Measurements from ENCODE around the gene CCM2L.

The CCM2L gene

DNA sequence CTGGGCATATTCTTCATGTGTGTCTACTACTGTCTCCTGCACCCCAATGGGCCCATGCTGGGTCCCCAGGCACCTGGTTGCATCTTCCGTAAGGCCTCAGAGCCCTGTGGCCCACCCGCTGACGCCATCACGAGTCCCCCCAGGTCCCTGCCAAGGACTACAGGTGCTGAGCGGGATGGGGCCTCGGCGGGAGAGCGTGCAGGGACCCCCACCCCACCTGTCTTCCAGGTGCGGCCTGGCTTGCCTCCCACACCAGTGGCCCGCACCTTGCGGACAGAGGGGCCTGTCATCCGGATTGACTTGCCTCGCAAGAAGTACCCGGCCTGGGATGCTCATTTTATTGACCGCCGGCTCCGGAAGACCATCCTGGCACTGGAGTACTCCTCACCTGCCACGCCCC is 13.2 kb upstream of the CCM2L start:
- DNase-seq = no peak

DNA sequence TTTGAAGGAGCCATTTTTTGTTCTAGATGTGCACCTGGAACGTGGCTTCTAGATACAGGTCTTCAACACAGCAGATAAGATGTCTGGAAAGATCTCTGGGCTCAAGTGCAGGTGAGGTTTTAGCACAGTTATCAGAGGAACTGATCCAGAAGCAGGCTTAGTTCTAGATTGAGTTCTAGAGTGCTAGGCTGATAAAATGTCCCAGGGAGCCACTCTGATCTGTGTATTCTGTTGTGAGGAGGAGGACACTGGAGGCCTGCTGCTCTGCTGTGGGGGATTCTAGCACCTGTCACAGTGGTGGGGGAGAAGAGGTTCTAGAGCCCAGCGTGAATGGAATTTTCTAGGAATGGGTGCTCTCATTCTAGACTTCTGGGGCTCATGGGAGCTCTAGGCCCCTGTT is 12.0 kb upstream of the CCM2L start:
- DNase-seq = no peak

DNA sequence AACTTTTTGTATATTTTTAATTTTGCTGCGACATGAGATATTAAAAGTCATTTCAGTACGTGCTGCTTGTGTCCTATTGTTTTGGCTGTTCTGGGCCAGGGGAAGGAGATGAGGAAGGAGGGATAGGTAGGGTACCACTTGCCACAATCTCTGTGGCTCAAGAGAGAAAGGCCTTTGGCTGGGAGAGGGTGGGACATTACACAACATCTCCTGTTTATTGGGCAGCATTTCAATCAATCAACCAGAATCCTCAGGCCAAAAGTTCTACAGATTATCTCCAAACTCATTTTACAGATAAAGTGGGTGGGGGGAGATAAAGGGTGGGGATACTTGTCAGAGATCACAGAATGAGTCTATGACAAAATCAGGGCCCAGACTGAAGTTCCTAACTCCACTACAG is 6.9 kb upstream of the CCM2L start:
- no peak for DNase-seq

DNA sequence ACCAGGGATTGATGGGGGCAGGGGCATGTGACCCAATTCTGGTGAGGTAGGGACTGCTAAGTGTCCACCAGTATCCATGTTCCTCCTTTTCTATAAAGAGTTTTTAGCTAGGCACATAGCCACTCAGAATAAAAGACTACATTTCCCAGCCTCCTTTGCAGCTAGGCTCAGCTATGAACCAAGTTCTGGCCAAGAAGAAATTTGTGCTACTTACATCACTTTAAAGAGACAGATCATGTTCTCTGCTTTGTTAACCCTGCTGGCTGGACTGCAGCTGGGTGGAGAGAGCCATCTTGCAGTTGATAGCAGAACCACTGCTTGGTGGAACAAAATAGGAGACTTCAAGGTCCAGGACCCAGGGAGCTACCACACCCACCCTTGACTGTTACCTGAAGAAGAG is 5.3 kb upstream of the CCM2L start:
- DNase-seq = no peak

DNA sequence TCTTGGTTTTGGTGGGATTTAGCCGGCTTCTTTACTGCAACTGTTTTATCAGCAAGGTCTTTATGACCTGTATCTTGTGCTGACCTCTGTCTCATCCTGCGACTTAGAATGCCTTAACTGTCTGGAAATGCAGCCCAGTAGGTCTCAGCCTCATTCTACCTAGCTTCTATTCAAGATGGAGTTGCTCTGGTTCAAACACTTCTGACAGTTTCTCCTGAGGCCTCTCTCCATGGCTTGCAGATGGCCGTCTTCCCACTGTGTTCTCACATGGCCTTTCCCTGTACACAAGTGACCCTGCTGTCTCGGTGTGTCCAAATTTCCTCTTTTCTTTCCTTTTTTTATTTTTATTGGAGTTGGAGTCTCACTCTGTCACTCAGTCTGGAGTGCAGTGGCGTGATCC is 4.2 kb upstream of the CCM2L start:
- DNase-seq = no peak

DNA sequence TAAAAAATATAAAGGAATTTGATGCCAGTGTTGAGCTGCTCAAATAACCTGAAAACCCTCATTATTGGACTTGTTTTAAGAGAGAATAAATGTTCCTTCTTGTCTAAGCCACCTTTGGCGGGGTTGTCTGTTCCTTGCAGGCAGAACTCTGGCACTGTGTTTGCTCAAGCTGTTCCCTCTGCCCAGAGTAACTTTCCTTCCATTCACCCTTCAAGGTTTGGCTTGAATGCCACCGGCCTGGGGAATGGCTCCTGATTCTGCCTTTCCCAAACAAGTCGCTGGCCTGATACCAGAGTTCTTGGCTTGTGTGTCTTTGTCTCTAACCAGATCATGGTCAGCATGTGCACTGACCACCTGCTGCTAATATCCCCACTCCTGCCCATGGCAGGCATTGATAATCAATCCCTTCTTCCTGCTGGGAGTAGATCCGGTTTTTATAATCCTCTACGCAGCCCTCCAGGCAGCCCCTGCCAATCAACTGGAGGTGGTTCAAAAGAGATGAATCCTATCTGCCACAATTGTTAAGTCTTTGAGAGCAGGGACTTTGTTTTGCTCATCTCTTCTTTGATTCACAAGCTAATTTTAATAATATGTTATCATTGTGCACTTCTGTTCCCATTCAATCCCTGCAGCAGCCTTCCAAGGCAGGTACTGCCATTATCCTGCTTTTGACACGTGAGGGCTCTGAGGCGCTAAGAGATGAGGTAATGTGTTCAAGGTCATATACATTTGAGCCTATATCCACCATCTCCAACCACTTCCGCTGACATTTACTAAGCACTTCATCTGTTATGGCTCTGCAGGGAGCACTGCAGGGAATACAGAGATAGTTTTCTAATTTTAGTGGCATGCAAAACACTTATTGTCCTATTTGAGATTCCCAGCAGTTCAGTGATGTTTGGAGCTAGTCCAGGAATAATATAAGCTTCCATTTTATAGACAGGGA is 3.1 kb upstream of the CCM2L start:
- DNase-seq = no peak

DNA sequence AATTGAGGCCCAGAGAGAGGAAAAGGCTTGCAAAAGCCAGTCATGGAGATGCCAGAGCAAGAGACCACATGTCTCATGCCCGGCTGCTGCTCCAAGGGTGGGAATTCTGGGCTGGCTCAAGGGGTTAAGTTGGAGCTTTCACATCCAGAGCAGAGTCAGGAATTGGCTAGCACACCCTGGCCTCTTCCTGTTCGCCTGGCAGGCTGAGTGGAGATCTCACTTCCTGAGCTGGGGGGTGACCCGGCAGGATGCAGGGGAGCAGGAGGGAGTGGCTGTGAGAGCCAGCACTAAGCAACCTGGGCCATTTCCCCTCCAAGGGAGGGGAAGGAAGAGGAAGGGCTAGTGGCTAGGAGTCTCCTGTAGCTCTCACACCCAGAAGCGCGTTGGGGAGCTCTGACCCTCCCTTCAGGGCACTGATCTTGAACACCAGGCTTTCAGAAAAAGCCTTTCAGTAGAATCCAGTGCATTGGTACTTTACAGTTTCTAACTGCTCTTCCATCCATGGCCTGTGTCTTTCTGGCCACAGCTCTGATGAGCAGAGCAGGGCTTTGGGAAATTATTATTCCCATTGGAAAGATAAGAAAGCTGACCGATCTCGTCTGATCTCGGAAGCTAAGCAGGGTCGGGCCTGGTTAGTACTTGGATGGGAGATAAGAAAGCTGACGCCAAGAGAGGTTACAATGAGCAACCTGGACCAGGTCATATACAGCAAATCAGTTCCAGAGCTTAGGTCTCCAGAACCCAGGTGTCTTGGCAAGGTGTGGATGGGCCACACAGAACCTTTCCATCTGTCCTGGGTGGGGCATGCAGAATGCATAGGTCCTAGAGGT is 2.2 kb upstream of the CCM2L start:
- no peak for DNase-seq

DNA sequence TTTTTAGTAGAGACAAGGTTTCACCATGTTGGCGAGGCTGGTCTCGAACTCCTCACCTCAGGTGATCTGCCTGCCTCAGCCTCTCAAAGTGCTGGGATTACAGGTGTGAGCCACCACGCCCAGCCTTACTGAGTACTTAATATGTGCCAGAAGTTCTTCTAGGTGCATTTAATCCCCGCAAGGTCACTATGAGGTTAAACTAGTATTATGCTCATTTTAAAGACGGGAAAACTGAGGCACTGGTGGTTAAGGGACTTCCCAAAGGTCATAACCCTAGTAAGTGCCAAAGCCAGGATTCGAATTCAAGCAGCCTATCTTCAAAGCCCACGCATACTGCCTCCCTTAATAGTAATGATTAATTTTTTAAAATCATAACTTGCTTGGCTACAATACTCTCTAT is 674 bp upstream of the CCM2L start:
- no peak for DNase-seq

DNA sequence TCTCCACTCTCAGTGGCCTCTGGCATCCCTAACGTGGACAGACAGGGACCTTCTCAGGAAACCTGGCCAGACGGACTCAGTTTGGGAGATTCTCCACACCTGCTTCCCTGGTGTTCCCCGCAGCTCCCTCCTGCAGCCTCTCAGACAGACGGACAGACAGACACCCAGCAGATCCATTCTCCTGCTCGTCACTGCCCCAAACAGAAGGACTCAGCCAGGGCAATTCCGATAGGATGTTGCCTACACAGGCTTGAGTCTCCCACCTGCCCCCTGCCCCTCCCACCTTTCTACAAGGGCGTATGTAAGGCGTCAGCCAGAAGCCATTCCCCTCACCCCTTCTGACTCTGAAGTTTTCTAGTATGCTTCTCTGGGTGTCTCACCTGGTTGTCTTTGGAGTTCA is 428 bp downstream of the CCM2L start:
- DNase-seq = no peak

DNA sequence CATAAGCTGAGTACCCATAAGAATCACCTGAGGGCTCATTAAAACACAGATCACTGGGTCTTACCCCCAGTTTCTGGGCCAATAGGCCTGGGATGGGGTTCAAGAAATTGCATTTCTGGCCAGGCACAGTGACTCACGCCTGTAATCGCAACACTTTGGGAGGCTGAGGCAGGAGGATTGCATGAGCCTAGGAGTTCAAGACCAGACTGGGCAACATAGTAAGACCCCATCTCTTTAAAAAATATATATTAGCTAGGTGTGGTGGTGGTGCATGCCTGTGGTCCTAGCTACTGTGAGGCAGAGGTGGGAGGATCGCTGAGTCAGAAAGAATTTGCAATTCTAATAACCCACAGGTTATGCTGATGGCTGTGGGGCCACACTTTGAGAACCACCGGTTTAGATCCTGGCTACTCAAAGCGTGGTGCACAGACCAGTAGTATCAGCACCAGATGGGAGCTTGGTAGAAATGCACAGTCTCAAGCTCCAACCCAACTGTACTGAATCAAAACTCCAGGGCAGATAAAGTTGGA is 2.0 kb downstream of the CCM2L start:
- DNase-seq = no peak

DNA sequence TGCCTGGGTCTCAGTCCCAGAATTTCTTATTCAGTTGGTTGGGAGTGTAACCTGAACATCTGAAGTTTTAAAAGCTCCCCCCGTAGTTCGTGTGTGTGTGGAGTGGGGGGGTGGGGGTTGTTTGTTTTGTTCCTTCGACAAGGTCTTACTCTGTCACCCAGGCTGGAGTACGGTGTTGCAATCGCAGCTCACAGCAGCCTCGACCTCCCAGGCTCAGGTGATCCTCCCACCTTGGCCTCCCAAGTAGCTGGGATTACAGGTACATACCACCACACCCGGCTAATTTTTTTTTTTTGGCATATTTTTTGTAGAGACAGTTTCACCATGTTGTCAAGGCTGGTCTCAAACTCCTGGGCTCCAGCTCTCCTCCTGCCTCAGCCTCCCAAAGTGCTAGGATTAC is 3.1 kb downstream of the CCM2L start:
- no peak for DNase-seq

DNA sequence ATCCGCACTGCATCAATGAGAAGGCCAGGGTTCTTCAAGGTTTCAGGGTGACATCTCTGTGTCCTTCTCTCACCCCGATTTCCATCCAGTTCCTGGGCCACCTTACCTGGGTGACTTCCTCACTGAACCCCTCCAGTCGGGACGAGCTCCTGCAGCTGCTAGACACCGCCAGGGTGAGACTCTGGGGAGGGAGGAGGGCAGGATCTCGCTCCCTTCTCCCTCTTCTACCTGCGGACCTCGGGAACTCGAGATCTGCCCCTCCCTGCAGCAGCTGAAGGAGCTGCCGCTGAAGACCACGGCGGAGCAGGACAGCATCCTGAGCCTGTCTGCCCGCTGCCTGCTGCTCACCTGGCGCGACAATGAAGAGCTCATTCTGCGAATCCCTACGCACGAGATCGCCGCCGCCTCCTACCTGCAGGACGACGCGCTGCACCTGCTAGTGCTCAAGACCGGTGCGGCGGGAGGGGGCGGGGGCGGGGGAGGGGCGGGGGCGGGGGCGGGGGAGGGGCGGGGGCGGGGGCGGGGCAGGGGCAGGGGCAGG is 7.5 kb downstream of the CCM2L start:
- peak; percentile 93 for DNase-seq

DNA sequence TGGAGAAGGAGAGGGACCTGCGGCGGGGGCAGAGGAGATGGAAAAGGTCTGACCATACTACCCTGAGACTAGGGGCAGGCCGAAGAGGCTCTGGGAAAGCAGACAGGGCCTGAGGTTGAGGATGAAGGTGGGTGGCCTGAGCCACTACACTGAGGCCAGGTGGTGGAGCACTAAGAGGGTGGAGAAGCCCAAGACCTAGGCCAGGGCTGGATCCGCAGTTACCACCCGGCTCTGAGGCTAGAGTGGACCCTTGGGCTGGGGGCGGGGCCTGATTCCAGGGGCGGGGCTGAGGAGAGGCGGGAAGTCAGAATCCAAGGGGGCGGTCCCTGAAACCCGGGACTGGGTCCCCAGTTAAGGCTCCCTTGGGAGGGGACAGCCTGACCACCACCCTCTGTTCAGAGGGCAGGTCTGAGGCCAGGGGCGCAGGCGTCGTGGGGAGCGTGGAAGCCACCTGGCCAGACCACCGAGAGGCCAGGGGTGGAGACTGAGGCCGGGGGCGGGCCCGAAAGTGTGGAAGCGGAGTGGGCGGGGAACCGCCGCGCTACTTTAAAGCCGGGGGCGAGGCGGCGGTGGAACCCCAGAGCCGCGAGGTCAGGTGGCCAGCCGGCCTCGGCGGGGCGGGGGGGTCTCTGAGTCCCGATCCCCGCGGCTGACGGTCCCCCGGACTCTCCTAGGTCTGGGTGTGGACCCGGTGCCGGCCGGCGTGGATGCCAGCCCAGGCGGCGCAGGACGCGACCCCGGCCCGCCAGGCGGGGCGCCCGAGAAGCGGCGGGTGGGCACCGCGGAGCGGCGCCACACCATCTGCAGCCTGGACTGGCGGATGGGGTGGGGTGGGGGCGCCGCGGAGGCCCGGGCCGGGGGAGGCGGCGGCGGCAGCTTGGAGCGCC is 8.3 kb downstream of the CCM2L start:
- DNase-seq = peak; percentile 95

DNA sequence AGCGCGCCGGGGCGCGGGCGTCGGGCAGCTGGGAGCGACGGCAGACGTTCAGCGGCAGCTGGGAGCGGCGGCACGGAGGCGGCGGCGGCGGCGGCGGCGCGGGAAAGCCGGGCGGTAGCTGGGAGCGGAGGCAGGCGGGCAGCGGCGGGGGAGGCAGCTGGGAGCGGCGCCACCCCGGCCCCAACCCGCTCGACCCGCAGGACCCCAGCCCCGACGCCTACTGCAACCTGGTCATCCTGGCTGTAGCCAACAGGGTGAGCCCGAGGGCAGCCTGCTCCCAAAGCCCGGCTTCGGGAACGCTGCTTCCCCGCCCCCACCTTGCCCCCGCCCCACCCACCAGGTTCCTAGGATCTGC is 8.9 kb downstream of the CCM2L start:
- DNase-seq = peak; percentile 80

DNA sequence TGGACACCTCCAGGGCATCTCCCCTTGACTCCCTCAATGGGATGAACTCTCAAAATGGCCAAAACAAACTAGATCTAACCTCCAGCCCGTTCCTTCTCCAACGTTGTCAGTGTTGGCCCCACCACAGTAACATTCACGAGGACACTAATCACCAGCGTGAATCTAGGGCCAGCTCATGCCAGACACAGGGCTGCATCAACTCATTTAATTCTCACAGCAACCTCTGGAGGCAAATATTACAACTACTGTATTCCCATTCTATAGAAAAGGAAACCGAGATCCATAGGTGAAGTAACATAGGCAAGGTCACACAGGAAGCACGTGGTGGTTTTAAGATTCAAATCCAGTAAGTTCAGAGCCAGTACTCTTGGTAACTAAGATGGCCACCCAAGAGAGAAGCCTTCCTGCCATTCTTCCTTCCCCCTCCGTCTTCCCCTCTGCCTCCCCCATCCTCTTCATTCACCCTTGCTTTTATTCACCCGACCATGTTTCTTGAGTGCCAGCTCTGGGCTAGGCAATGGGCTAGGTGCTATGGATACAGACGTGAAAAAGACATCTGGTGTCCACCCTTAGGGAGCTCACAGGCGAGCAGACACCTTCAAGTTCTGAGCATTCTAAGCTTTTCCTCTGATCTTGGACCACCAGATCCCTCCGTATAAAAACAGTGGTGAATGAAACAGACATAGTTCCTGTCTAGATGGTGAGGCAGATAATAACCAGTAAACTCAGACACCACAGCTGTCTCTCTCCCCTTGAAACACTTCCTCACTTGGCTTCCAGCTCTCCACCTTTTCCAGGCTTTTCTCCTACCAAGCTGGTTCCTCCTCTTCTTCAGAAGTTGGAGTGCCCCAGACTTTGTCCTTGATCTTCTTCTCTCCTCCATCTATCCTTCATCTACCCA is 9.6 kb downstream of the CCM2L start:
- no peak for DNase-seq

DNA sequence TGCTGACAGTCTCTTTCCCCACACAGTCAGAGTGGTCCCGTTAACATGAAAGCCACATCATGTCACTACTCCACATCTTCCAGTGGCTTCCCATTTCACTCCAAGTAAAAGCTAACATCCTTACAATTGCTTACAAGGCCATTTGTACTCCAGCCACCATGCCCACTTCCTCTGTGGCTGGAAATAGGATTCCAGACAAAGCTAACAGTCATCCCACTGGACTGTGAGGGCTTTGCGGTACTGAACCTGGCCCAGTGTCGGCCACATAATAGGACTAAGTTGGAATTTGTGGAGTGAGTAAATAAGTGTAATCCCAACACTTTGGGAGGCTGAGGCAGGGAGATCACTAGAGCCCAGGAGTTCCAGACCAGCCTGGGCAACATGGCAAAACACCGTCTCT is 10.9 kb downstream of the CCM2L start:
- DNase-seq = no peak

DNA sequence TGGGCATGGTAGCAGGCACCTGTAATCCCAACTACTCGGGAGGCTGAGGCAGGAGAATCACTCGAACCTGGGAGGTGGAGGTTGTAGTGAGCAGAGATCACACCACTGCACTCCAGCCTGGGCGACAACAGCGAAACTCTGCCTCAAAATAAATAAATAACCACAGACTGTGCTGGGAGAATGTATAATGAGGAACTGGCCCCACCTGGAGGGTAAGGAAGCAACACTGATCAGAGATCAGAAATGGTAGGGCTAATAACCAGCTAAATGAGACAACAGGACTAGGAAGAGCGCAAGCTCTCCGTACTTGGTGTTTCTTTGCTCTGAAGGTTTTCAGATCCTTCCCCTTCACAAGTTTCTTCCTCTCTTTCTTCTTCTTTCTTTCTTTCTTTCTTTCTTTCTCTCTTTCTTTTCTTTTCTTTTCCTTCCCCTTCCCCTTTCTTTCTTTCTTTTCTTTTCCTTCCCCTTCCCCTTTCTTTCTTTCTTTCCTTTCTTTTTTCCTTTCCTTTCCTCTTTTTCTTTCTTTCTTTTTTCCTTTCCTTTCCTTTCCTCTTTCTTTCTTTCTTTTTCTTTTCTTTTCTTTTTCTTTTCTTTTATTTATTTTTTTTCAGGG is 14.6 kb downstream of the CCM2L start:
- no peak for DNase-seq

DNA sequence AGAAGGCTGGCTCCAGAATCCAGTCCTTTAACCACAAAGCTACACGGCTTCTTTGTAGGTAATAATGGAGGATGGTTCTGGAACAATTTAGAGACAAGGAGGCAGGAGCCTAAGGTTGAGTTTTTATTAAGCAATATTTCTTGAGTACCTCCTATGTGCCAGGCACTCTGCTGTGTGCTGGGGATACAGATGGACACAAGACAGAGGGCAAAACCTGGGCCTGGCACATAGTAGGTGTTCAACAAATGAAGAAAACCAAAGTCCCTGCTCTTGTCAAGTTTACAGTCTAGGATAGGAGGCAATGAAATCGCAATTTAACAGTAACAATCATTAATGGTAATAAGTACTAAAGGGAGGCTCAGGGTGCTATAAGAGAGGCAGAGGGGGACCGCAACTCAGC is 17.4 kb downstream of the CCM2L start:
- no peak for DNase-seq

DNA sequence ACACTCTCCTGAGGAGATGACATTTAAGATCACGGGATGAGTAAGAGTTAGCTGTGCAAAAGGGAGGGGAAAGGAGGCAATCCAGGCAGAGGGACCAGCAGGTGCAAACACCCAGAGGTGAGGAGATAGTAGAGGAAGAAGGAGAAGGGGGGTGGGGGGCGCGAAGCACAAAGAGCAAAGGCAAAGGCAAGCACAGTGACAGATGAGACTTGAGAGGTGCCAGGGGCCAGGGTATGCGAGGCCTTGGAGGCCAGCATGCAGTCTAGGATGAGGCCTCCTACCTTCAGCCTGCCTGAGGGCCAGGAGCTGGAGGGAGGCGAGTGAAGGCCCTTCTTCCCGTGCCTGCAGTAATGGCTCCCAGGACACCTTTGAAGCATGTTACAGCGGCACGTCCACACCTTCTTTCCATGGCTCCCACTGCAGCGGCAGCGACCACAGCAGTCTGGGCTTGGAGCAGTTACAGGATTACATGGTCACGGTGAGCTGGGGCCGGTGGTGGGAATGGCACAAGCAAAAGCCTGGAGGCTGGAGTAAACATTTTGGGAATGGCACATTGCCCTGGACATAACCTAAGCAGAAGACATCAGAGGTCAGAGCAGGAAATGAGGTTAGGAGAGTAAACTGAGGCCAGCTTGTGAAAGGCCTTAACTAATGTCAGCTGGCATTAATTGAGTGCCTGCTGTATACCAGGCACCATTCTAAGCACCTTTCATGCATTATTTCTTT is 18.6 kb downstream of the CCM2L start:
- peak; percentile 77 for DNase-seq

DNA sequence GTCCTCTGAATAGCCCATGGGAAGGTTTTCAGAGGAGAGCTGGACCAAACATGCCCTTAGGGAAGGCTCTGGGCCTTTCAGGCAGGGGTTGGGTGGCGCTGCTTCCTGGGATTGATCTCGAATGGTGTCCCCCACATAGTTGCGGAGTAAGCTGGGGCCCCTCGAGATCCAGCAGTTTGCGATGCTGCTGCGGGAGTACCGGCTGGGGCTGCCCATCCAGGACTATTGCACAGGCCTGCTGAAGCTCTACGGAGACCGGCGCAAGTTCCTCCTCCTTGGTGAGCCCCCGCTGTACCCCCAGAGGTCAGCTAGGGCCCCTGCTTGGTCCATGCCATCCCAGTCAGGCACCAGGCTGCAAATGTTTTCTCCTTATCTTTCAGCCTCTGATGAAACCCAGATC is 19.3 kb downstream of the CCM2L start:
- DNase-seq = no peak

All from islet precursor cell (in vitro differentiated cells).